Duodenal mucosa (tissue), 2 donors: ENCODE measurements around the gene TNFRSF19.
A peak's percentile ranks its signal among the peaks of the same experiment; 100 is the strongest.
"Not testable (repeated sequence)": the region's sequence is repeated elsewhere in the genome, so short reads cannot be mapped to it uniquely, and the experiment has no call there.

Experiments
- H3K27ac ChIP-seq: one replicate; pipeline ENCODE4 v1.7.0; 2013; ENCODE audit warnings: low read depth, low read length
- H3K27me3 ChIP-seq, 2 donors: one replicate each; pipeline ENCODE4 v1.7.0; 2013; ENCODE audit warnings: low read length in 2 of 2, control low read depth in 1 of 2; ENCODE audit not compliant: insufficient read depth in 2 of 2, control insufficient read depth in 1 of 2
- H3K36me3 ChIP-seq, 2 donors: one replicate each; pipeline ENCODE4 v1.7.0; 2013; ENCODE audit warnings: low read length in 2 of 2, control low read depth in 1 of 2; ENCODE audit not compliant: insufficient read depth in 2 of 2, control insufficient read depth in 1 of 2
- H3K4me1 ChIP-seq, 2 donors: one replicate each; pipeline ENCODE4 v1.7.0; 2013; ENCODE audit warnings: low read length in 2 of 2, control low read depth in 1 of 2; ENCODE audit not compliant: insufficient read depth in 2 of 2, control insufficient read depth in 1 of 2
- H3K4me3 ChIP-seq, 2 donors: one replicate each; pipeline ENCODE4 v1.7.0; 2013; ENCODE audit warnings: low read length in 2 of 2, low read depth in 1 of 2
- H3K9ac ChIP-seq, 2 donors: one replicate each; pipeline ENCODE4 v1.7.0; 2013; ENCODE audit warnings: low read length in 2 of 2, low read depth in 1 of 2
- H3K9me3 ChIP-seq, 2 donors: one replicate each; pipeline ENCODE4 v1.7.0; 2013; ENCODE audit warnings: low read length in 2 of 2, control low read depth in 1 of 2; ENCODE audit not compliant: control insufficient read depth in 1 of 2

Gene TNFRSF19, protein sequence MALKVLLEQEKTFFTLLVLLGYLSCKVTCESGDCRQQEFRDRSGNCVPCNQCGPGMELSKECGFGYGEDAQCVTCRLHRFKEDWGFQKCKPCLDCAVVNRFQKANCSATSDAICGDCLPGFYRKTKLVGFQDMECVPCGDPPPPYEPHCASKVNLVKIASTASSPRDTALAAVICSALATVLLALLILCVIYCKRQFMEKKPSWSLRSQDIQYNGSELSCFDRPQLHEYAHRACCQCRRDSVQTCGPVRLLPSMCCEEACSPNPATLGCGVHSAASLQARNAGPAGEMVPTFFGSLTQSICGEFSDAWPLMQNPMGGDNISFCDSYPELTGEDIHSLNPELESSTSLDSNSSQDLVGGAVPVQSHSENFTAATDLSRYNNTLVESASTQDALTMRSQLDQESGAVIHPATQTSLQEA

DNA sequence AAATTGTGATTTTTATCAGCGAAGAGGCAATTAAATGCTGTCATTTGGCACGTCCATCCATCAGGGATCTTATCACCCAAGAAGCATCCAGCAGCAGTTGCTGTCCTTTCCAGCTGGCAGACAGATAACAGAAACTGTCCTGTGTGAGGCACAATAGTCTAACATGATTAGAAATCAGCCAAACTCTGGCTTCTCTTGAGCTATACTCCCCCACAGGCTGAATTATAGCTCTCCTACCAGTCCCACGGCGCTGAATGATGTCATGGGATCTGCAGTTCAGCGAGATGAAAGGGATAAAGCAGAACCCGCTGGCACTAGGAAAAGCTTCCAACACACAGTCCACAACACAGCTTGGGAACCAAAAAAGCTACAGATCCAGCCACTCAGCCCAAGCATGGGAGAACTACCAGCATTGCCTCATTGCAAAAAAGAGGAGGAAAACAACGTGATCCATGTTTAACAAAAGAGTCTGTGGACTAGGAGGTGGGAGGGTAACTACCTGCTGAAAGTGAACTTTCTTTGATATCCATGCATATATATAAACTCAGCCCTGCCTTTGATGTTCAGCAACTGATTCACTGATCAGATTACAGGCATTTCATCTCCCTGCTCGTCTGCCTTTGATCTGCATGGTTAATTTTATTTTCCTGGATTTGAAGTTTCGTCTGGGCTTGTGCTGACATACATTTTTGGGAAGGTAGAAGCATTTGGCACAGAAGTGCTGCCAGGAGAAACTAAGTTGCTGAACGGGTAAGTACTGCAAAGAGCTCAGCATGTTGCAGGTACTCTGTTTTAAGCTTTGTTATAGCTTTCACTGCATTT lies at the start of gene TNFRSF19:
Gene TNFRSF19, plus strand, starts transcription at position 314 of the 822 bp plus-strand sequence. CDS start 19,772 bp downstream, outside the sequence.
- Histone ChIP-seq H3K27me3 (peaks cover 8 to 18% of the 10 kb centered on the region in 2 donors), H3K27ac (no peak within 1 kb of the TSS), H3K36me3 (no peaks in the 10 kb centered on the region), H3K4me1 (no peaks in the 10 kb centered on the region), H3K9me3 (no peaks in the 10 kb centered on the region), H3K4me3 (no peak within 1 kb of the TSS), H3K9ac (no peak within 1 kb of the TSS)

DNA sequence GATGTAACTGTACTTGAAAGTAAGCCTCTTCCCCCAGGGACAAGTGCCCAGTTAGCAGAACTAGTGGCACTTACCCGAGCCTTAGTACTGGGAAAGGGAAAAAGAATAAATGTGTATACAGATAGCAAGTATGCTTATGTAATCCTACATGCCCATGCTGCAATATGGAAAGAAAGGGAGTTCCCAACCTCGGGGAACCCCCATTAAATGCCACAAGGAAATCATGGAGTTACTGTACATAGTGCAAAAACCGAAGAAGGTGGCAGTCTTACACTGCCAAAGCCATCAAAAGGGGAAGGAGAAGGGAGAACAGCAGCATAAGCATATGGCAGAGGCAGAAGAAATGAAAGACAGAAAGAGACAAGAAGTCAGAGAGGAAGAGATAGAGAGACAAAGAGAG lies 40.3 kb upstream of the TNFRSF19 start:
- not testable (repeated sequence) for H3K9ac ChIP-seq, H3K36me3 ChIP-seq, H3K27me3 ChIP-seq, H3K4me1 ChIP-seq, H3K4me3 ChIP-seq, H3K9me3 ChIP-seq, H3K27ac ChIP-seq

DNA sequence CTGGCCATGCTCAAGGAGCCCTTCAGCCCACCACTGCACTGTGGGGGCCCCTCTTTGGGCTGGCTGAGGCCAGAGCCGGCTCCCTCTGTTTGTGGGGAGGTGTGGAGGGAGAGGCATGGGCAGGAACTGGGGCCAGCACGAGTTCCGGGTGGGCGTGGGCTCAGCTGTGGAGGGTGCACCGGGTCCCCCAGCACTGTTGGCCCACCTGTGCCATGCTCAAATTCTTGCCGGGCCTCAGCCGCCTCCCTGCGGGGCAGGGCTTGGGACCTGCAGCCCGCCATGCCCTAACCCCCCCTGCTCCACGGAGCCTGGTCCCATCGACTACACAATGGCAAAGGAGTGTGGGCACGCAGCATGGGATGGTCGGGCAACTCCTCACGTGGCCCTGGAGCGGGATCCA lies 38.8 kb upstream of the TNFRSF19 start:
- Histone ChIP-seq H3K27ac (no peak overlapping the region), H3K27me3 (no peaks in the 10 kb centered on the region), H3K36me3 (no peaks in the 10 kb centered on the region), H3K9me3 (no peaks in the 10 kb centered on the region), H3K4me3 (no peak overlapping the region), H3K4me1 (no peaks in the 10 kb centered on the region), H3K9ac (no peak overlapping the region)

DNA sequence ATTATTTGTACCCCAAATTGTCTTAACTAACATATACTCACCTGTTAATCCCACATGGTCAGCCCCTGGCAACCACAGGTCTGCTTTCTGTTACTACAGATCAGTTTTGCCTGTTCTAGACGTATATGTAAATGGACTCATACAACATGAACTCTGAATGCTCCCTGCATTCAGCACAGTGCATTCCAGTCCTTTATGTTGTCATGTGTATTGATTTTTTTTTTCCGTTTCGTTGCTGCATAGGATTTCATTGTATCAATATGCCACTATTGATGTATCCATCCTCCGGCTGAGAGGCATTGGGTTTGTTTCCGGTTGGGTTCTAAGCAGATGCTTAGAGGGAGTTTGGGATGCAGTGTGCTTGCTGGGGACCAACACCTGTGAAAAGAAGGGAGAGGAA lies 36.1 kb upstream of the TNFRSF19 start:
- H3K9me3 ChIP-seq = no peaks in the 10 kb centered on the region

DNA sequence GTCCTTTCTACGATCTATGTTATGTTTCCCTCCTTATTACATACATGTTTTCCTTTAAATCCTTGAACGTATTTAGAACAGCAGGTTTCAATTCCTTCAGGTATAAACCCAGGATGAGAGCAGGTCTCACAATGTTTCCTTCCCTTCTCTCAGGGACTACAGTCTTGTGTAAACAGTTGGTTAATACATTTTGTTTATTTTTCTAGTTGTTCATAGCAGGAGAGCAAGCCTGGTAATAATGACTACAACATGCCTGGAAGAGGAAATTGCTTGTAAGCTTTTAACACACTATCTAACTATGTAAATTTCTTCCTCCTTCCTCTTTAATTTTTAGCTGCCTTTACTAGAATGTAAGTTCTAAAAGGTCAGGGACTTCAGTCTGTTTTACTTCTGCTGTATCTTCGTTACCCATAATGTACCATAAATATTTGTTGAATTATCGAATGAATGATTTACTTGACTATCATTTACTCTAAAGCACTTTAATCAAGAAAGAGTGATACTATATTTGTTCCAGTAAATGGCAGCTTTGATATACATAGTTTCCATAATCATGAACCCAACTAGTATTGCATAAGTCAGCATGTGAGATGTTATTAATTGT lies 28.9 kb upstream of the TNFRSF19 start:
- H3K9me3 ChIP-seq = no peaks in the 10 kb centered on the region
- H3K27me3 ChIP-seq = no peaks in the 10 kb centered on the region
- no peak overlapping the region for H3K4me3 ChIP-seq
- no peak overlapping the region for H3K27ac ChIP-seq
- H3K9ac ChIP-seq = no peak overlapping the region
- H3K4me1 ChIP-seq = no peaks in the 10 kb centered on the region
- no peaks in the 10 kb centered on the region for H3K36me3 ChIP-seq

More for the DNA sequence above, 36.1 kb upstream of the TNFRSF19 start:
- Histone ChIP-seq H3K4me3 (no peak overlapping the region), H3K9ac (no peak overlapping the region), H3K27me3 (no peaks in the 10 kb centered on the region), H3K36me3 (no peaks in the 10 kb centered on the region), H3K4me1 (no peaks in the 10 kb centered on the region), H3K27ac (no peak overlapping the region)

DNA sequence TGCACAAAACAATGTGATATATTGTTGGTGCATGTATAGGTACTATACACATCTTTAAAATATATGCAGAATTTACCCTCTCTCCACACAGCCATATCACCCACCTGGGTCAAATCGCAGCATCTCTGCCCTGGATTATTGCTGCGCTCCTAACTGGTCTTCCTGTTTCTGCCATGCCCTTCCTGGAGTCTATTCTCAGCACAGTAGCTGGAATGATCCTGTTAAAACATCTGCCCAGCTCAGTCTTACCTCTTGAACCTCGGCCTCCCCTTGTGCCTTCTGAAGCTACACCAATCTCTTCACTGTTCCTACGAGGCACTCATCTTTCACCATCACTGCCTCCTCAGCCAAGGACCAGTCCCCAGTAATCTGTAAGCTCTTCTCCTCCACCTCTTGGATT lies 25.5 kb upstream of the TNFRSF19 start:
- no peaks in the 10 kb centered on the region for H3K9me3 ChIP-seq
- H3K4me1 ChIP-seq = no peaks in the 10 kb centered on the region
- H3K9ac ChIP-seq = no peak overlapping the region
- H3K27me3 ChIP-seq = peaks cover 0 to 5% of the 10 kb centered on the region in 2 donors
- no peak overlapping the region for H3K27ac ChIP-seq
- no peak overlapping the region for H3K4me3 ChIP-seq
- no peaks in the 10 kb centered on the region for H3K36me3 ChIP-seq

DNA sequence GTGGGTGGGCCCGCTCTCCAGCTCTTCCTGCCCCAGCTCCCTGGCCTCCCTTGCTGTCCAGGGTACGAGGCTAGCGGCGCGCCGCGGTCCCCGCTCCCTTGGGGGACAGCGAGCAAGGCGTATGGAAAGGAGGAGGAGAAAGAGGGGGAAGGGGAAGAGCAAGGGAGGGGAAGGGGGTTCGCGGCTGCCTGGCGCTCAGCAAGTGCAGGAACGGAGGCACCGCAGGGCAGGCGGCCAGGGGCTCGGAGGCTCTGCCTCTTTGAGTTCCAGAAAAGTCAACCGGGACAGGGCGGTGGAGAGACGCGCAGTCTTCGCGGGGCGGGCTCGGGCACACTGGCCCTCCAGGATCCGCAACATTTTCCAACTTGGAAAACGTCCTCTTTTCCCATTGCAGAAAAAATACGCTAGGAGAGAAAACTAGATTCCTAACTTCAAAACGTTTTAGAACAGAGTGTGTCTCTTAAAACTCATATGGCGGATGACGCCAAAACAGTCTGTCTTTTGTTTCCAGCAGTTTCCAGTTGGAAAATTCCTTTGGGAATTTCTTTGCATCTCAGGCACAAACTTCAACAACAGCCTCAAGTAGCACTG lies 23.1 kb upstream of the TNFRSF19 start:
- Histone ChIP-seq H3K9me3 (no peaks in the 10 kb centered on the region), H3K36me3 (no peaks in the 10 kb centered on the region), H3K4me1 (no peaks in the 10 kb centered on the region), H3K9ac (no peak overlapping the region), H3K27me3 (peaks cover 0 to 5% of the 10 kb centered on the region in 2 donors), H3K4me3 (peak overlapping the region; percentile 34 to 35), H3K27ac (no peak overlapping the region)

DNA sequence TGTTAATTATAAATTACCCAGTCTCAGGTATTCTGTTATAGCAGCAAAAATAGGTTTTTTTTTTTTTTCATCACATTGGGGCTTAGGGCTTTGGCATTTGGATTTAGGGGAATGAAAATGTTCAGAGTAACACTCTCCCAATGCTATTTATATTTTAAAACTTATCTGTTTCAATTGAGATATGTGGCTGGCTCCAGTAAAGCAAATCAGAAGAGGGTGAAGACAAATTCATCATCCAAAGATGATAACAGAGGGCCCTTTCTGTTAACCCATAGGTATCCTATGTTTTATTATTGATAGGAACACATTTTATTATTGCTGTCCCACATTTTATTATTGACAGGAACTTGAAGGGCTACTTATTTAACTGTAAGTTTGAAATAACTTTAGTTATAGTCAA lies 20.5 kb upstream of the TNFRSF19 start:
- no peaks in the 10 kb centered on the region for H3K4me1 ChIP-seq
- H3K4me3 ChIP-seq = no peak overlapping the region
- H3K27ac ChIP-seq = no peak overlapping the region
- no peaks in the 10 kb centered on the region for H3K36me3 ChIP-seq
- H3K9me3 ChIP-seq = no peaks in the 10 kb centered on the region
- no peak overlapping the region for H3K9ac ChIP-seq
- peaks cover 0 to 5% of the 10 kb centered on the region in 2 donors for H3K27me3 ChIP-seq

DNA sequence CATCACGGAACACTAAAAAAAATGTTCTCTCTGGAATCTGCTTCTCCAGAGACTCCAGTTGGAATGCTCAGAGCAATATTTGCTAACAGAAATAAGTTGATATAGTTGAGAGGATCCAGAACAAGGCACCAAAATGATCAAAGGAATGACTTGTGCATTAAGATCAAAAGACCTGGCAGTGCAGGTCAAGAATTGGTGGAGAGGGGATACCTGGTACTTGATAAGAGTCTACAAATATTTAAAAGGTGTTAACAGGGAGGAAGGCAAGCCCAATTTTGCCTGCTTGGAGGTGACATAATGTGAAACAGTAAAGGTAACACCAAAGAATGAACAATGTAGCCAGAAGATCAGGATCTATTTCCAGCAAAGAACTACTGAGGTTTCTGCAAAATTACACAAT lies 20.0 kb upstream of the TNFRSF19 start:
- Histone ChIP-seq H3K4me1 (no peaks in the 10 kb centered on the region), H3K9me3 (no peaks in the 10 kb centered on the region), H3K4me3 (no peak overlapping the region), H3K27me3 (peaks cover 0 to 5% of the 10 kb centered on the region in 2 donors), H3K27ac (no peak overlapping the region), H3K36me3 (no peaks in the 10 kb centered on the region), H3K9ac (no peak overlapping the region)
